GM12873 (cell line): Measurements from ENCODE around the gene SURF1.

Experiments
- CTCF ChIP-seq: IDR thresholded peaks from 2 replicates; pipeline ENCODE4 v1.5.1; 2012; ENCODE audit warnings: low read depth, mild to moderate bottlenecking, moderate library complexity, low read length, control low read depth; ENCODE audit not compliant: insufficient read depth; ENCODE audit errors: missing control alignments

SURF1 gene

GRCh38 chr9:133320421-133320881 is 35.8 kb downstream of the SURF1 start:
- no peak for TF ChIP-seq CTCF

GRCh38 chr9:133315997-133316396 is 40.3 kb downstream of the SURF1 start:
- TF ChIP-seq CTCF, result no peak

- no peak for TF ChIP-seq CTCF
Measured at GRCh38 chr9:133309608-133310007, 46.7 kb downstream of the SURF1 start.

- TF ChIP-seq CTCF, result no peak
Measured at GRCh38 chr9:133307301-133307700, 49.0 kb downstream of the SURF1 start.

GRCh38 chr9:133306242-133307204 is 49.8 kb downstream of the SURF1 start:
- TF ChIP-seq CTCF, result no peak

GRCh38 chr9:133305731-133306130 is 50.6 kb downstream of the SURF1 start:
- no peak for TF ChIP-seq CTCF

- TF ChIP-seq CTCF, result no peak
Measured at GRCh38 chr9:133304477-133305377, 51.6 kb downstream of the SURF1 start.
